H1 (cell line): Measurements from ENCODE around the gene AP2B1.

Experiments used
- RNF2 ChIP-seq: fragments of 200-900, 300-1000 bp; sonication (generic); IDR thresholded peaks from 2 replicates; pipeline ENCODE4 v1.7.1; 2016; ENCODE audit warnings: borderline replicate concordance, low read depth, mild to moderate bottlenecking, antibody characterized with exemption, low read length; ENCODE audit not compliant: poor library complexity, severe bottlenecking; ENCODE audit errors: missing control alignments
- TAF1 ChIP-seq: IDR thresholded peaks from 2 replicates; pipeline ENCODE4 v1.6.1; 2011; ENCODE audit warnings: mild to moderate bottlenecking, low read depth, low read length

DNA sequence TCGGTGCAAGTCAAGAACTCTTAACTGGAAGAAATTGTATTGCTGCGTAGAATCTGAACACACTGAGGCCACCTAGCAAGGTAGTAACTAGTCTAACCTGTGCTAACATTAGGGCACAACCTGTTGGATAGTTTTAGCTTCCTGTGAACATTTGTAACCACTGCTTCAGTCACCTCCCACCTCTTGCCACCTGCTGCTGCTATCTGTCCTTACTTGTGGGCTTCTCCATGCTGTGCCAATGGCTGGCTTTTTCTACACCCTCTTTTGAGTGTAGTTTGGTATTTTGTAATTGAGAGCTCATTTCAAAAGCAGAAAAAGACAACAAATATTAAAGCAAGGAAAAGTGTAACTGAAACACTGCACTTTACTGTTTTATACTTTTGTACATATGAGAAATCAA lies 136.6 kb downstream of the AP2B1 start:
- TF ChIP-seq RNF2 (no peak), TAF1 (no peak)
